Right renal cortex interstitium (tissue), 3 donors: ENCODE measurements around the gene ZNF148. TPM values are rescaled to one million over a fixed set of nuclear protein-coding genes. Genes with fewer than 3 reads are reported as not detected.

Experiments
- DNase-seq, 3 donors: peaks; one replicate each; pipeline ENCODE4 v3.0.0-alpha.2; 2013; ENCODE audit warnings: low read depth in 3 of 3, low spot score in 2 of 3
- polyA plus RNA-seq, 3 donors: library from polyadenylated mRNA; unstranded; fragments of 120-200 nt; gene quantifications; one replicate each; pipeline ENCODE4 v1.2.1, GENCODE V29; 2013; ENCODE audit not compliant: insufficient read length in 3 of 3

The ZNF148 gene
- polyA plus RNA-seq, 3 donors = 48.4 to 56.4 (median 51.9) TPM

DNA sequence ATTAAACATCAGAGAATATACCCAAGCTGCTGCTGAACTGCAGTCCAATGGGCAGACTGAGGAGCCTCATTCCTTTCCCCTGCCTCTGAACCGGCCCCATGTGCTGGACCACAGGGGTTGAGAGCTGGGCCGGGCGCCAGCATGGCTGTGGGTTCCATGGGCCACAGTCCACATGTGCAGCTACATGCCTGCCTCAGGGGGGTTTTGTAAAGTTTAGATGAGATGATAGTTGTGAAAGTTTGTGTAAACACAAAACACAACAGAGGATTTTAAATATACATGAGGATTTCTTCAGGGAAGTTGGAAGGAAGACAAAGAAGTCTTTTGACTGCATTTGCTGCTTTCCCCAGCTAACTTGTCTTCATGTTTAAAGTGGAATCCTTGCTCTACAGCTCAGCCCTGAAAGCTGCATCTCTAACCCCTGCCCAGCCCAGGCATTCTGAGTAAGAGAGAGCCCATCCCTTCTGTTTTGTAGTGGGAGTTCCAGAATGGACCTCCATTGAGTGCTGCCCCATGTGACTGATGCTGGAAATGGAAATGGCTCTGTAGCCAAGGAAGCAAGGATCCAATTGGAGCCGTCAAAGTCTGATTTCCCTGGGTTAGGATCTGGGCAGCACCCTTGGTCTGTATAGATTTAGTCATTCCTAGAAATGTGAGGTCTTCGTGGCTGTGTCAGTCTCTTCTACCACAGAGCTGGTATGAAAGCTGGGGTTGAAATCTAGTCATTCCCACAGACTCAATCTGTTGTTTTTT lies 180.1 kb downstream of the ZNF148 start:
- DNase-seq = no peak

- DNase-seq = no peak
Measured at GRCh38 chr3:125194061-125194848, 180.9 kb downstream of the ZNF148 start.

GRCh38 chr3:125192190-125193035 lies 182.7 kb downstream of the ZNF148 start:
- DNase-seq = no peak

DNA sequence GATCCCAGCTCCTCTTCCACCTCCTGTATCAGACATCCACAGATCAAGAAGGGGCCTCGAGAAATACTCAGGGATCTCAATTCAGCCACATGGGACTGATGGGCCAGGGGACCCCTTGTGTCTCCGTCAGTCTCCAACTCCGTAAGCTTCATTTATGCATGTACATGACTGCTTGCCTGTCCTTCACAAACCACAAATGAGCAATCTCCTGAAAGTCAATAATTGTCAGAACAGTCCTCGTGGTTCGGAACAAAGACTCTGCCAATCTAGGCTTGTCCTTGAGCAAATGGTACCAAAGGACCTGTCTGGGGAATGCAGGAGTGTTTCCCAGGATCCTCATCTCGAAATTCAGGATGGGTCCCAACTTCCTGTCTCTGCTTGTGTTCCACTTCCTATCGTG lies 183.4 kb downstream of the ZNF148 start:
- DNase-seq = no peak

- no peak for DNase-seq
Measured at GRCh38 chr3:125191256-125191655, 183.9 kb downstream of the ZNF148 start.

DNA sequence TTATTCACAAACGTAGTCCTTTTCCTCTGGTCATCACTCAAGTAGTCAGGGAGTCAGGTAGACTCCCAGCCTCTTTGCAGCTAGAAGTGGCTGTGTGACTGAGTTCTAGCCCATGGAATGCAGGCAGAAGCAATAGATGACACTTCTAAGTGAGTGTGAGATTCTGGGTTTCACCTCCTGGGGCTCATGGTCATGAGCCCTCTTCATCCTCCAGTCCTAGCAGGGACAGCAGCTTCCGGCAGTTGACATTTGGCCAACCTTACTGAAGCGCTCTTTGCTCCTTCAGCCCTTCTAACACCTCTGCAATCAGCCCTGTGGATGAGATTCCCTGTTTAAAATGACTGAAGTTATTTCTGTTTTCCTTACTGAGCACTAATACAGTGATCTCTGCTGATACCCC lies 184.3 kb downstream of the ZNF148 start:
- DNase-seq = no peak

DNA sequence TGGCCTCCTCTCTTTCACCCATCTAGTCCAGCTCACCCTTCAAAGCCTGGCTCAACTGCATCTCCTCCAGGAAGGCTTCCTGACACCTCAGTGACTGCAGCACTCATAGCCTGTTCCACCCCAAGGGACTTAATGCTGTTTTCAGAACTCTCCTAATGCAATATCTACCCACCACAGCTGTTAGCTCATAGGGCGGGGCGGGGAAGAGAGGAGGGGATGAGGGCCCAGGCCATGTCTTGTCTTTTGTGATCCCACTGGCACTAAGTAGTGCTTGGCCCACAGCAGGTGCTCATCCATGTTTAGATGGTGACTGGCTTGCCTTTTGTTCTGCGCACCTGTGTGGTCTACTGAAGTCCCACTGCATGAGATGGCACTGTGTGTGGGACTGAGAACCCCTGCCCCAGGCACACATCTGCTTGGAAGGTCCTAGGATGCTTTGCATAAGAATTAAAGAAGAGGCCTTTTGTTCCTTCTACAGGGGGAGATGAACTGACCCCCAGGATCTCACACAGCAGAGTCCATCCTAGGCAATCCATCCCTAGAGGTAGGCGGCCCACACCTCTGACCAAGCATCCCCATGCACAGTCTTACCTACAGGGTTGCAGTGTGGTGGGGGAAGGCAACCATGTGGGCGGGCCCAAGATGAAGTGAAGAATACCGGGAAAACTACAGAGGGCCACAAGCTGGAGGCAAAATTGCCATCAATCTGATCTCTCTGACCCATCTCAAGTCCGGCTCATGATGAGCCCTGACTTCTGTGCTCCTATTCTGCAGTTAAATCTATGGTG lies 185.6 kb downstream of the ZNF148 start:
- DNase-seq = no peak

- no peak for DNase-seq
Measured at GRCh38 chr3:125188955-125189354, 186.2 kb downstream of the ZNF148 start.

GRCh38 chr3:125187599-125187910 lies 187.6 kb downstream of the ZNF148 start:
- DNase-seq = no peak

DNA sequence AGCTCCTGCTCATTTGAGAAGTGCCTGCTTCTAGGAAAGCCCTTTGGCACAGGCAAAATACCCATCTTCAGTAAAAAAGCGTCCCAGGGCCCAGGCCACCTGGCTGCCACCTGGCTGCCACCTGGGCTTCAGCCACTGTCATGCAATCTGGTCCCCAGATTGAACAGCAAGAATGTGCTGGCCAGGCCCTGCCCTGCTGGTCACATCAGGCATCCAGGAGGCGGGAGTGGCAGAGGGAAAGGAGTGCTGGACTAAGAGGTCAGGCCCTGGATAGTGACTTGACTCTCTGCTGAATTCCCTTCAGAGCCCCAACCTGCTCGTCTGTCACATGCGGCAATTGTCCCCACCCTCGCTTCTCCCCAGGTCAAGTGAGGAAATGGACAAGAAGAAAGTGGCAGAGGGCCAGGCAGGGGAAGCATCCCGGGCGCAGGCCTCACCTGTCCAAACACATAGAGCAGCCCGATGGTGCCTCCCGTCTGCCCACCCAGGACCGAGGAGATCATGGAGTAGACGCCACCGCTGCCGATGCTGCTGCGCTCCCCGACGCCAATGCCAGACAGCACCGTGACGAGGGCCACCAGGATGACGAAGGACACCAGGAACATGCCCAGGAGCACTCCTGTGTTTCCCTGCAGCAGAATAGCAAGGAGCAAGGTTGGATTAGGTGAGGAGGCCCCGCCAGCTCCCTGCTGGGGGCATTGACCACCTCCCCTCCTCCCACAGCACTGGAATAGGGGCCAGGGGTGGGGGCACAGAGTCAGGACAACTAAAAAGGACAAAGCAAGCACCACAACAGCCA lies 188.1 kb downstream of the ZNF148 start:
- DNase-seq = no peak

DNA sequence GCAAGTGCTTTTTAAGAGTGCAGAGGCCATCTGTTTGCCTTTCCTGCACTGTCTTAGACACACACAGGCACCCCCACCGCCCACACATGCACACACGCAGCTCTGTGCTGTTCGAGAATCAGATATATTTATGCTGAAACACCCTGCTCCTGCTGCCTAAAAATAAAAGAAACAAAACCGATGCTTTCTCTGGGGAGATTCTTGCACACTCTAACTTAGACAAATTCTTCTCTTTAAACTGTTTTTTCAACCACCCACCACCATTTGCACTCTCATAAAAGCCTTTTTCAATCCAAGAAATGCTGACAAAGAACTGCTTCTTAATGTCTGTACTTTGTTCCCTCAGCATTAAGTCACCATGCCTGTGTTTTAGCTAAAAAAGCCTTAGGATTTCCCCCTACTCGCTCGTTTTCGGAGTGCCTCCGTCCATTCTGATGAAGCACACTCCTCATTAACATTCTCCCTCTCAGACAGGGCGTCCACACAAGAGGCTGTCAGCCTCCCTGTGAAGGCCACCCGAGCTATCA lies 188.8 kb downstream of the ZNF148 start:
- DNase-seq = no peak

DNA sequence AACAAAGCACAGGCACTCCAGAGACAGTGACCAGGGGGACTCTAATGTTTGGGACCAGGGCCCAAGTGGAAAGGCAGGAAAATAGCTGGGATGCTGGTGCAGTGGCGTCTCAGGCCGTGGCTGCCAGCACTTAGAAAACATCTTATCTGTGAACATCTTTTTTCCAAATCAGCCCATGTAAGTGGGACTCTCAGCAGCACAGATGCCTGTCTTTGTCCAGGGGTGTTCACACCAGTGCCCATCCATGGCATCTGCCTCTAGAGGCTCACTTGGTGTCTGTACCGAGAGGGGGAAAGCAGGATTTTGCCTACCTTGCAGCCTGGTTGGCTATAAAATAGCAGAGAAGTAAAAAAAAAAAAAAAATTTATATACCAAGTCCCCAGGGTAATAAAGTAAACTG lies 189.3 kb downstream of the ZNF148 start:
- DNase-seq = no peak

- no peak for DNase-seq
Measured at GRCh38 chr3:125179884-125180240, 195.3 kb downstream of the ZNF148 start.

DNA sequence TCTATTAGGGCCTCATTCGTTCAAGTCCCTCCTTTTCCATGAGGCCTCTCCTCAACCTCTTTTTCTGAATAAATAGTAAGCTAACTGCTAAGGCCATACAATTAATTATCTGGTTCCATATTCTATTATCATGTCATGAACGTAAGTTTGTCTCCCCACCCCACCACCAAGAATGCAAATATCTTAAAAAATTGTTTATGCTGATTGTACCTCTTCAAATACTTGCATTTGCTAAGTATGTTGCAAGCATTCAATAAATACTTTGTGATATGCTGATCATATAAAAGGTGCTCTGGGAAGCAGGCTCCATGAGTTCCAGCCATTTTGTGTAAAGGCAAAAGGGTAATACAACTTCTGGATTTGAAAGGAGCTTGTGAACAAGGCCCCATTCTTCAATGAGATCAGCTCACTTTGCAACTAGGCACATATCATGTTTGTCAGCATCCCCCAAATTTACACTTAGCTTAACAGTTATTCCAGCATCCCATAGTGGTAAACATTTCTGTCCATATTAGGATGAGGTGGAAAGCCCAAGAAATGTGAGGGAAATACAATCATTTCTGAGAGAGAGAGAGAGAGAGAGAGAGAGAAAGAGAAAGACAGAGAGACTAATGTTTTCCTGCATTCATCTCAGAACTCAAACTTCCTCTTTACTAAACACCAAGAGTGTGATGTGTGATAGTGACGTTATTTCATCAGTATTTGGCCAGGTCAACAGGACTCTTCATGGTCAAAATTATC lies 195.8 kb downstream of the ZNF148 start:
- DNase-seq = no peak

- no peak for DNase-seq
Measured at GRCh38 chr3:125177746-125178145, 197.4 kb downstream of the ZNF148 start.
